CD14-positive monocyte (primary cell): ENCODE measurements around the gene GAL3ST2. TPM values are rescaled to one million over a fixed set of nuclear protein-coding genes. Genes with fewer than 3 reads are reported as not detected.

ENCODE experiments used
- DNase-seq, 3 donors: peaks; one replicate each; pipeline ENCODE4 v3.0.0-alpha.2; 2011 to 2022
- H2AFZ ChIP-seq: 2 replicates; pipeline ENCODE4 v1.6.0; 2012; ENCODE audit warnings: mild to moderate bottlenecking, low read depth, low read length, inconsistent platforms; ENCODE audit not compliant: insufficient read depth, poor library complexity, severe bottlenecking
- H3K27ac ChIP-seq, 2 donors: 1 replicate in 1 of 2; 2 replicates in 1 of 2; pipeline ENCODE4 v1.5.1; 2012 to 2013; ENCODE audit warnings: low read length in 2 of 2, control low read depth in 1 of 2, inconsistent platforms in 1 of 2, low read depth in 1 of 2, mild to moderate bottlenecking in 1 of 2
- H3K27me3 ChIP-seq, 2 donors: one replicate each; pipeline versions ENCODE4 v1.6.0 to v1.6.1; 2011 to 2013; ENCODE audit warnings: low read length in 2 of 2; ENCODE audit not compliant: control insufficient read depth in 2 of 2, insufficient read depth in 2 of 2
- H3K36me3 ChIP-seq, 2 donors: replicated peaks in 1 of 2; 1 replicate in 1 of 2; 2 replicates in 1 of 2; pipeline versions ENCODE4 v1.5.1 to v1.6.1; 2012 to 2013; ENCODE audit warnings: low read length in 2 of 2, control low read depth in 1 of 2, inconsistent platforms in 1 of 2, mild to moderate bottlenecking in 1 of 2; ENCODE audit not compliant: insufficient read depth in 2 of 2, control insufficient read depth in 1 of 2
- H3K4me1 ChIP-seq, 2 donors: 1 replicate in 1 of 2; 2 replicates in 1 of 2; pipeline versions ENCODE4 v1.5.1 to v1.6.1; 2012 to 2013; ENCODE audit warnings: low read length in 2 of 2, control low read depth in 1 of 2, inconsistent platforms in 1 of 2, mild to moderate bottlenecking in 1 of 2, moderate library complexity in 1 of 2; ENCODE audit not compliant: insufficient read depth in 2 of 2, control insufficient read depth in 1 of 2
- H3K4me2 ChIP-seq: replicated peaks from 2 replicates; pipeline ENCODE3; 2012; ENCODE audit warnings: low read length, moderate library complexity, mild to moderate bottlenecking; ENCODE audit not compliant: poor library complexity, severe bottlenecking; ENCODE audit errors: extremely low read depth
- H3K4me3 ChIP-seq, 3 experiments: fragments of 200-600 bp in 1 of 3; sonication (generic) in 1 of 3; replicated peaks in 1 of 3; 1 replicate in 2 of 3; 2 replicates in 1 of 3; pipeline ENCODE4 v1.5.1; 2011 to 2013; ENCODE audit warnings: low read length in 3 of 3, mild to moderate bottlenecking in 3 of 3, control low read depth in 2 of 3, low read depth in 2 of 3, inconsistent platforms in 1 of 3, moderate library complexity in 1 of 3
- H3K79me2 ChIP-seq: 2 replicates; pipeline ENCODE4 v1.6.0; 2012; ENCODE audit warnings: mild to moderate bottlenecking, control low read depth, inconsistent platforms, low read length, moderate library complexity; ENCODE audit not compliant: insufficient read depth
- H3K9ac ChIP-seq: 2 replicates; pipeline ENCODE4 v1.6.0; 2017; ENCODE audit warnings: low read length, mild to moderate bottlenecking; ENCODE audit not compliant: insufficient read depth, poor library complexity, severe bottlenecking
- H3K9me3 ChIP-seq, 2 donors: replicated peaks in 1 of 2; 1 replicate in 1 of 2; 2 replicates in 1 of 2; pipeline versions ENCODE4 v1.5.1 to v1.6.1; 2012 to 2013; ENCODE audit warnings: low read length in 2 of 2, control low read depth in 1 of 2; ENCODE audit not compliant: control insufficient read depth in 1 of 2, insufficient read depth in 1 of 2
- H4K20me1 ChIP-seq: 2 replicates; pipeline ENCODE4 v1.6.0; 2012; ENCODE audit warnings: mild to moderate bottlenecking, low read length, control low read depth, moderate library complexity; ENCODE audit not compliant: insufficient read depth
- H3K27ac Mint-ChIP-seq, 7 donors: one replicate each; pipeline ENCODE4 v1.8.0; 2020; ENCODE audit warnings: mild to moderate bottlenecking in 7 of 7, mixed read lengths in 7 of 7, moderate library complexity in 6 of 7, inconsistent platforms in 2 of 7
- H3K27me3 Mint-ChIP-seq, 3 donors: one replicate each; pipeline ENCODE4 v1.8.0; 2021 to 2022; ENCODE audit warnings: low read depth in 3 of 3, mild to moderate bottlenecking in 3 of 3, mixed read lengths in 3 of 3, moderate library complexity in 3 of 3, inconsistent platforms in 1 of 3
- H3K36me3 Mint-ChIP-seq, 2 donors: one replicate each; pipeline ENCODE4 v1.8.0; 2020; ENCODE audit warnings: mixed read lengths in 2 of 2, inconsistent platforms in 1 of 2, mild to moderate bottlenecking in 1 of 2
- H3K4me1 Mint-ChIP-seq: one replicate; pipeline ENCODE4 v1.8.0; 2020; ENCODE audit warnings: mild to moderate bottlenecking, mixed read lengths
- H3K4me3 Mint-ChIP-seq, 2 donors: one replicate each; pipeline ENCODE4 v1.8.0; 2020; ENCODE audit warnings: mild to moderate bottlenecking in 2 of 2, mixed read lengths in 2 of 2, moderate library complexity in 1 of 2
- H3K9me3 Mint-ChIP-seq, 7 donors: one replicate each; pipeline ENCODE4 v1.8.0; 2020 to 2022; ENCODE audit warnings: mixed read lengths in 7 of 7, mild to moderate bottlenecking in 6 of 7, moderate library complexity in 6 of 7, inconsistent platforms in 2 of 7
- WGBS: methylation state at CpG from one replicate; pipeline ENCODE4 v1.1.5; 2013; ENCODE audit warnings: missing lambda C conversion rate; ENCODE audit not compliant: insufficient coverage; 5-methylcytosine and 5-hydroxymethylcytosine counted together
- intact Hi-C, 2 donors: fragments of 100-400 bp; cut with micrococcal nuclease; formaldehyde crosslinking; loops; one replicate each; pipeline versions ENCODE4 v1.15.0 to v1.15.1; 2023
- polyA plus RNA-seq, 3 donors: library from polyadenylated mRNA; depleted of rRNA in 1 of 3; unstranded in 2 of 3; stranded (reverse) in 1 of 3; fragments of 300-500 nt in 2 of 3; fragments of >200 nt in 1 of 3; fragmentation: Illumina TruSeq in 2 of 3; gene quantifications; 1 replicate in 2 of 3; 2 replicates in 1 of 3; pipeline ENCODE4 v1.2.3, GENCODE V29; 2012 to 2021
- TF ChIP-seq, protein P1 (sequence below): fragments of 200-600 bp; IDR thresholded peaks from one replicate; pipeline ENCODE4 v1.8.0; 2022; ENCODE audit warnings: antibody characterized with exemption, mild to moderate bottlenecking

GAL3ST2 gene
- polyA plus RNA-seq, 3 donors: not detected

DNA sequence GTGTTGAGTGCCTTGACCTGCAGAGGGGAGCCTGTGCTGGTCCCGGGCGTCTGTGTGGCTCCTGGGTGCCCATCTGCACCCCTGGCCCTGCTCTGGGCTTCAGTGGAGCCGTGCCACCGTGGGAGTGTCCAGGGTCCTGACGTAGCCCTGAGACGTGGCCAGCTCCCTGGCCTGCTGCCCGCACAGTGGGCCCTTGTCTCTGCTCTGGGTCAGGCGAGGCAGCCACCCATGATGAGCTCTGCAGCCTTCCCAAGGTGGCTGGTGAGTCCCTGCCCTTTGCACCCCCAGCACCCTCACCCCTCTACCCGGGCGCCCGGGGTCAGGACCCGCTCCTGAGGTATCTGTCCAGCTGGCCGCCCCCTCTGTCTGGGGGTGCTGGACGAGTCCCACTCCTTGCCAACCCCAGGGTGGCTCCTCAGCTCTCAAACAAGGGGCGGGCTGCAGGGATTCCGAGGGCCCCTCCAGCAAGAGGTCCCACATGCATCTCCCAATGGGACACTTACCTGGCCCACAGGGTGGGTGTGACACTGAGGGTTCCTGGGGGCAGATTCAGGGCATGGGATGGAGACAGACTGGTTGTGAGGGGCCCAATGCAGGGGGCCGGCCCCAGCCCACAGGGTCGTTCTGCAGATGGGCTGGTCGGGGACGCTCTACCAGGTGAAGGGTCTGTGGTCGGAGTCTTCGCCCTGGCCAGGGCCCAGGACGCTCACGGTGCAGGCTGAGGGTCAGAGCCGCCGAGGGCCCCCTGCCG, 34.8 kb downstream of the GAL3ST2 start:
- Mint-ChIP-seq H3K4me1 (peaks cover 2% of the 10 kb centered on the region), H3K27ac (no peak overlapping the region), H3K4me3 (no peak overlapping the region), H3K27me3 (peaks cover 4 to 10% (median 9%) of the 10 kb centered on the region in 3 donors), H3K9me3 (peaks cover 0 to 2% (median 0%) of the 10 kb centered on the region in 7 donors), H3K36me3 (no peaks in the 10 kb centered on the region)
- Histone ChIP-seq H3K4me1 (no peaks in the 10 kb centered on the region), H4K20me1 (no peaks in the 10 kb centered on the region), H3K79me2 (no peaks in the 10 kb centered on the region), H2AFZ (no peak overlapping the region), H3K4me3 (no peak overlapping the region), H3K9ac (no peak overlapping the region), H3K4me2 (no peak overlapping the region), H3K27me3 (no peaks in the 10 kb centered on the region), H3K27ac (no peak overlapping the region), H3K9me3 (no peaks in the 10 kb centered on the region), H3K36me3 (no peaks in the 10 kb centered on the region)
- 95% methylated on average over 22 of the region's 27 CpGs for WGBS
- TF ChIP-seq, protein P1, sequence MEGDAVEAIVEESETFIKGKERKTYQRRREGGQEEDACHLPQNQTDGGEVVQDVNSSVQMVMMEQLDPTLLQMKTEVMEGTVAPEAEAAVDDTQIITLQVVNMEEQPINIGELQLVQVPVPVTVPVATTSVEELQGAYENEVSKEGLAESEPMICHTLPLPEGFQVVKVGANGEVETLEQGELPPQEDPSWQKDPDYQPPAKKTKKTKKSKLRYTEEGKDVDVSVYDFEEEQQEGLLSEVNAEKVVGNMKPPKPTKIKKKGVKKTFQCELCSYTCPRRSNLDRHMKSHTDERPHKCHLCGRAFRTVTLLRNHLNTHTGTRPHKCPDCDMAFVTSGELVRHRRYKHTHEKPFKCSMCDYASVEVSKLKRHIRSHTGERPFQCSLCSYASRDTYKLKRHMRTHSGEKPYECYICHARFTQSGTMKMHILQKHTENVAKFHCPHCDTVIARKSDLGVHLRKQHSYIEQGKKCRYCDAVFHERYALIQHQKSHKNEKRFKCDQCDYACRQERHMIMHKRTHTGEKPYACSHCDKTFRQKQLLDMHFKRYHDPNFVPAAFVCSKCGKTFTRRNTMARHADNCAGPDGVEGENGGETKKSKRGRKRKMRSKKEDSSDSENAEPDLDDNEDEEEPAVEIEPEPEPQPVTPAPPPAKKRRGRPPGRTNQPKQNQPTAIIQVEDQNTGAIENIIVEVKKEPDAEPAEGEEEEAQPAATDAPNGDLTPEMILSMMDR: no peak
- DNase-seq: no peak
- intact Hi-C loops: no loop called here

DNA sequence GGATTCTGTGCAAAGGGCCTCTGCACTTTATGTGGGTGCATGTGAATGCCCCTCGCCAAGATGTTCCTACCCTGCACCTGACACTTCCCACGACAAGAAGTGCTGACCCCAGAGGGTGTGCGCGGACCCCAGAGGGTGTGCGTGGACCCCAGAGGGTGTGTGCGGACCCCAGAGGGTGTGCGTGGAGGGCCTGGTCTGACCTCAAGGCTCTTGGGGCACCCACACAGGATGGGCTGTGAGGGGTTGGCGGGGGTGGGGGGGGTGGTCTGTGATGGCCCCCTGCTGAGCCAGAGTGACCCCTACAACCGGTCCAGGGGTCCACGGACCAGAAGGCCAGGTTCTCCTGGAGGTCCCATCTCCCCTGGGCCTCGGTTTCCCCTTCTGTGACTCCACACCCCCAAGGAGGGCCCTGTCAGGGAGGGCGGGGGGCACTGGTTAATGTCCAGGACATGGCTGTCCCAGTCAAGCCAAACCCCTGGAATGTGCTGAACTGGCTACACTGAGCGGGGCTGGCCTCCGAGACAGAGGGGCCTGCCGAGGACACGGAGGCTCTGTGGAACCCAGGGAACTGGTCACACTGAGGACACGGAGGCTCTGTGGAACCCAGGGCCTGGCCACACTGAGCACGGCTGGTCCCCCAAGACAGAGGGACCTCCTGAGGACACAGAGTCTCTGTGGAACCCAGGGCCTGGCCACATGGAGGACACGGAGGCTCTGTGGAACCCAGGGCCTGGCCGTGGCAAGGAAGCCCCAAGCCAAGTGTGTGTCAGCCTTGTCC, 35.5 kb downstream of the GAL3ST2 start:
- H3K27ac Mint-ChIP-seq: no peak overlapping the region
- intact Hi-C loops: no loop called here

More for the DNA sequence above, 35.5 kb downstream of the GAL3ST2 start:
- no peaks in the 10 kb centered on the region for H3K36me3 ChIP-seq
- Mint-ChIP-seq H3K27me3 (peaks cover 4 to 12% (median 11%) of the 10 kb centered on the region in 3 donors), H3K4me1 (peaks cover 2% of the 10 kb centered on the region), H3K9me3 (peaks cover 0 to 3% (median 0%) of the 10 kb centered on the region in 7 donors), H3K4me3 (no peak overlapping the region), H3K36me3 (no peaks in the 10 kb centered on the region)
- 87% methylated on average over 18 of the region's 20 CpGs for WGBS
- H3K4me3 ChIP-seq: no peak overlapping the region
- H3K4me2 ChIP-seq: no peak overlapping the region
- no peaks in the 10 kb centered on the region for H3K27me3 ChIP-seq
- no peak overlapping the region for H3K27ac ChIP-seq
- no peak for DNase-seq
- H3K4me1 ChIP-seq: peaks cover 1 to 5% of the 10 kb centered on the region in 2 donors
- no peaks in the 10 kb centered on the region for H3K79me2 ChIP-seq
- H3K9me3 ChIP-seq: no peaks in the 10 kb centered on the region
- no peaks in the 10 kb centered on the region for H4K20me1 ChIP-seq
- H2AFZ ChIP-seq: no peak overlapping the region
- no peak overlapping the region for H3K9ac ChIP-seq
- TF ChIP-seq, protein P1: no peak
